Neural cell (in vitro differentiated cells): Measurements from ENCODE around the gene CENPL.

Experiments
- CTCF ChIP-seq: fragments of 450-650 bp; IDR thresholded peaks from 2 replicates; pipeline ENCODE4 v1.5.1; 2014; ENCODE audit warnings: antibody characterized with exemption, mild to moderate bottlenecking, moderate library complexity; ENCODE audit not compliant: poor library complexity, severe bottlenecking
- EP300 ChIP-seq: fragments of 450-650 bp; conservative IDR thresholded peaks from 2 replicates; pipeline ENCODE4 v1.6.1; 2014; ENCODE audit warnings: antibody characterized with exemption, mild to moderate bottlenecking, moderate library complexity; ENCODE audit not compliant: poor library complexity, severe bottlenecking
- EZH2 ChIP-seq: fragments of 200-600, 300-800 bp; shearing (Covaris generic), sonication (generic); IDR thresholded peaks from 2 replicates; pipeline ENCODE4 v1.6.1; 2014; ENCODE audit warnings: antibody characterized with exemption, low read length, borderline replicate concordance, mild to moderate bottlenecking; ENCODE audit not compliant: insufficient read depth, poor library complexity, severe bottlenecking
- MXI1 ChIP-seq: fragments of 450-650 bp; conservative IDR thresholded peaks from 2 replicates; pipeline ENCODE4 v1.6.1; 2014; ENCODE audit warnings: antibody characterized with exemption, mild to moderate bottlenecking; ENCODE audit not compliant: poor library complexity, severe bottlenecking
- RAD21 ChIP-seq: fragments of 450-650 bp; conservative IDR thresholded peaks from 2 replicates; pipeline ENCODE4 v1.6.1; 2014; ENCODE audit warnings: antibody characterized with exemption, mild to moderate bottlenecking, moderate library complexity
- REST ChIP-seq: IDR thresholded peaks from 2 replicates; pipeline ENCODE4 v1.6.1; 2012; ENCODE audit warnings: borderline replicate concordance

- TF ChIP-seq REST (no peak), CTCF (no peak), MXI1 (no peak), RAD21 (no peak), EP300 (no peak), EZH2 (no peak)
Measured at GRCh38 chr1:173832748-173833147, 8.1 kb upstream of the CENPL start.
